ENCODE results near the gene RAPSN.

RAPSN gene

DNA sequence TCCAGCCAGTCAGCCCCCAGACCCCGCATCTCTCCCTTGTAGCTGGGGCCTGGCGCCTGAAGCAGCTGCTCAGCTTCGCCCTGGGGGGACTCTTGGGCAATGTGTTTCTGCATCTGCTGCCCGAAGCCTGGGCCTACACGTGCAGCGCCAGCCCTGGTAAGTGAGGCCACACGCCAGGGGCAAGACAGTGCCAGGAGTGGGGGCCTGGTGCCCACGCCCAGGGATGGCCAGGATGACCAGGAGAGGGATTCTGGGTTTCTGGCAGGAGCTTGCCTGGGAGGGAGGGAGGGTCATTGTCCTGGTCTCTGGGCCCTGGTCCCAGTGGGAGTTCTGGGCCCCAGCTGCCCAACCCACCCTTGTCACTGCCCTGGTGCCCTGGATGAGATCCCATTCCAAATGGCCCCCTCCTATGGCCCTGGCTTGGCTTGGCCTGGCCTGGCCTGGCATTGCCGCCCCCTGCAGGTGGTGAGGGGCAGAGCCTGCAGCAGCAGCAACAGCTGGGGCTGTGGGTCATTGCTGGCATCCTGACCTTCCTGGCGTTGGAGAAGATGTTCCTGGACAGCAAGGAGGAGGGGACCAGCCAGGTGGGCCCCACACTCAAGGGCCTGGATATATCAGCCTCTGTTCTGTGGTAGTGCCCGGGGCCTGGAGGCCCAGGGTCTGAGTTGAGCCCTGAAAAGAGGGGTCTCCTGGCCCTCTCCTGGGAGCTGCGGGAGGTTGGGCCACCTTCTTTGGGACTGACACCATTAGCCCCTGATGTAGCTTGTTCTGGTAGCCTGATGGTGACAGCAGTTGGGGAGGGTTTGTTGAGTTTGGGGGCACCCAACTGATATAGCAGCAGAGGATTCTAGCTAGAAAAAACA is 36.8 kb downstream of the RAPSN start:
- TF ChIP-seq EZH2 (IDR thresholded peaks at IDR 0.05) (no peak), POLR2AphosphoS5 (IDR thresholded peaks at IDR 0.05; ENCODE audit: borderline replicate concordance, low read depth, low read length) (no peak), FOXP2 (optimal IDR thresholded peaks at IDR 0.05; ENCODE audit: control extremely low read depth, extremely low read length, insufficient read depth) (no peak)
- Histone ChIP-seq H3K9ac (ENCODE audit: insufficient read length) (no peak overlapping the region), H3K36me3 (ENCODE audit: insufficient read depth, low read length) (no peaks in the 10 kb centered on the region), H3K4me3 (no peak overlapping the region), H3K9me3 (ENCODE audit: low read depth, low read length) (no peaks in the 10 kb centered on the region), H3K27ac (no peak overlapping the region)
- no peak for DNase-seq (ENCODE audit: low read depth, low spot score)

DNA sequence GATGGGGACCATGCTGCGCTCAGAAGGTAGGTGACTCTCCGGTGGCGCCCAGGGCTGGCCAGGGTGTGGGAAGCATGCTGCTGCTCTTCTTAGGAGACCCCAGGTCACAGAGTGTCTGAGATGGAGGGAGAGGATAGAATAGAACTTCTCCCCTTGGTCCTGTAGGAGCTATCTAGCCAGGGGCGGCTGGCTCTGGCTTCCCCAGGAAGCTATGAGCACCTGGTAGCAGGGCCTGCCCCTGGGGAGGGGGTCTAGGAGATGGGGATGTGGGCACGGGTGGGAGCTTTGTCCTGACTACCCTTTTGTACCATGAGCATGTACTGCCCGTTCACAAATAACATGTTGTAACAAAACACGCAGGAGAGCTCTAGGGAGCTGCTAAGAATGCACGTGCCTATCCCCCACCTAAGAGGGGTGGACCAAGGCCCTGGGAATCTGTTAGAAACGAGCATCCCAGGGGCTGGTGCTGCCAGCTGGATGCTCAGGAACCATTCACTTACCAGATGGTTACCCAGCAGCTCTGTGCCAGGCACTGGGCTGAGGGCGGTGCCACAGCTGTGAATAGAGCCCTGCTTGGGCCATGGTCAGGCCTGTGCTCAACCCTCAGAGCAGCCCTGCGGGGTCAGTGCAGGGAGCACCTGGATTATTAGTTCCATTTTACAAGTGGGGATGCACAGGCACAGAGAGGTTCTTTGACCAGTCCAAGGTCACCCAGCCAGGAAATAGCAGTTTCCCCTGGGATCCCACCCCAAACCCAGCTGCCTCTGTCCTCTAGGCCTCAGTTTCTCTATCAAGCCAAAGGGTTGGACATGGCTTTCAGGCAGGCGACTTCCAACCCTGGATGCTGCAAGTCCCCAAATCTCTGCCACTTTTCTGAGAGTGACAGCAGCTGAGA is 38.3 kb downstream of the RAPSN start:
- Histone ChIP-seq H3K27ac (no peak overlapping the region), H3K9ac (ENCODE audit: insufficient read length) (no peak overlapping the region), H3K9me3 (ENCODE audit: low read depth, low read length) (no peaks in the 10 kb centered on the region), H3K36me3 (ENCODE audit: insufficient read depth, low read length) (no peaks in the 10 kb centered on the region), H3K4me3 (no peak overlapping the region)
- DNase-seq (ENCODE audit: low read depth, low spot score) = no peak
- TF ChIP-seq FOXP2 (optimal IDR thresholded peaks at IDR 0.05; ENCODE audit: control extremely low read depth, extremely low read length, insufficient read depth) (no peak), POLR2AphosphoS5 (IDR thresholded peaks at IDR 0.05; ENCODE audit: borderline replicate concordance, low read depth, low read length) (no peak), EZH2 (IDR thresholded peaks at IDR 0.05) (no peak)

DNA sequence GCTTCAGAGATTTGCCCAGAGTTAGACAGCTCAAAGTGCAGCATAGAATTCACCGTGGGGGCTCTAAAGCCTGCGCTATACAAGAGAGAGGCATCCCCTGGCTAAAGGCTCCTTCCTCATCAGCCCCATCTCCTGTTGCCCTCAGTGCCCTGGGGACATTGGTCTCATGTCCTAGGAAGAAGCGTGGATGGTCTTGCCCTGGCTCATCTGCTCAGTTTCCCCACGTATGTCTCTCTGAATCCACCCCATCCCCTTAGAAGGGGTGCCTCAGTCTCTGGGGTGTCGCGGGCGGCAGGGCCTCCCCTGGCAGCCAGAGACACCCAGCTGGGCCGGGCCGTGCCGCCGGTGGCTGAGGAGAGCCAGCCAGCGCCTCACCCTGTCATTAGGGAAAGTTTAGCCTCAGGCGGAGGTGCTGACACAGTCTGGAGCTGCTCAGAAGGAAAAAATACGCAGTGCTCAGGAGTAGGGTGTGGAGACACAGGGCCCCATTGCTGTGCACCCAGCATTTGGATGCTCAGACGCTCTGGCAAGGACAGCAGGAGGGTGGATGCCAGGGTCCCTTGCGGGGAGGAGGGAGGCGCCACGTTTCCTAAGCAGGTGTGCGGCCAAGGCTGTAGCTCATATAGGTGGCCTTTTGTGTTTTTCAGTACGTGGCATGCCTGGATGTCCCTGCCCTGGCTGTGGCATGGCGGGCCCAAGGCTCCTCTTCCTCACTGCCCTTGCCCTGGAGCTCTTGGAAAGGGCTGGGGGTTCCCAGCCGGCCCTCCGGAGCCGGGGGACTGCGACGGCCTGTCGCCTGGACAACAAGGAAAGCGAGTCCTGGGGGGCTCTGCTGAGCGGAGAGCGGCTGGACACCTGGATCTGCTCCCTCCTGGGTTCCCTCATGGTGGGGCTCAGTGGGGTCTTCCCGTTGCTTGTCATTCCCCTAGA is 39.2 kb downstream of the RAPSN start:
- peak overlapping the region; percentile 74 for H3K4me3 ChIP-seq
- no peaks in the 10 kb centered on the region for H3K9me3 ChIP-seq (ENCODE audit: low read depth, low read length)
- TF ChIP-seq EZH2 (IDR thresholded peaks at IDR 0.05) (no peak), POLR2AphosphoS5 (IDR thresholded peaks at IDR 0.05; ENCODE audit: borderline replicate concordance, low read depth, low read length) (no peak), FOXP2 (optimal IDR thresholded peaks at IDR 0.05; ENCODE audit: control extremely low read depth, extremely low read length, insufficient read depth) (no peak)
- H3K36me3 ChIP-seq (ENCODE audit: insufficient read depth, low read length) = no peaks in the 10 kb centered on the region
- peak overlapping the region; percentile 75 for H3K9ac ChIP-seq (ENCODE audit: insufficient read length)
- H3K27ac ChIP-seq = no peak overlapping the region
- DNase-seq (ENCODE audit: low read depth, low spot score) = no peak

DNA sequence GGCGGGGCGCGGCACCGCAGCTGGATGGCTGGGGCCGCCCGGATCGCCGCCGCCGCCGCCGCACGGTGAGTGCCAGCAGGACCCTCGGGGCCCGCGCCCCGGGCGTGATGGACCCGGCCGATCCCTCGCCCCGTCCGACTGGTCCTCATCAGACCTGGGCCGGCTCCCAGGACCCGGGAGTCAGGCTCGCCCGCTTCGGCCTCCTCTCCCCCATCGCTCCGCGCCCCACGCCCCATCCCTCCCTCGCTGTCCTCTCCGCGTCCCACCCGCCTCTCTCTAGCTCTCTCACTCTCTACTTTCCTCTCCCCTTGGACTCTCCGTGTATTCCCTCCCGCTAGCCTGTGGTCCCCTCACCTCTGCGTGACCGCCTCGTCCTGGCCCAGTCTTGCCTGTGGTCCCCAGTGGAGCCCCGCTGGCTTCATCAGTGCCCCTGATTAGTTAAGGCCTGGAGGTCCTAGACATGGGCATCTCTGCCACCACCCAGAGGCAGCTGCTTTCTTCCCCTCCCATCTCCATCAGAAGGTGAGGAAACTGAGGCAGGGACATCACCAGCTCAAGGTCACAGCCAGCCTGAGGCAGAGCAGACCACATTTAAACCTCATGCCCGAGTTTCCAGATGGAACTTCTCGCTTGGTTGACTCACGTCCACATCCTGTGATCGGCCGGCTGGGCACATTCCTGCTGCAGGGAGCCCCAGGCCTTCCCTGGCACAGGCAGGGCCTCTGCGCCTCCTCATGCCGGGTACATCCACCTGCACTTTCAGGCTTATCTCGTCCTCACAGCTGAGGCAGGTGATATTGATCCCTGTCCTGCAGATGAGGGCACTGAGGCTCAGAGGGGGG is 40.1 kb downstream of the RAPSN start:
- Histone ChIP-seq H3K9me3 (ENCODE audit: low read depth, low read length) (no peaks in the 10 kb centered on the region), H3K9ac (ENCODE audit: insufficient read length) (peak overlapping the region; percentile 75), H3K27ac (no peak overlapping the region), H3K36me3 (ENCODE audit: insufficient read depth, low read length) (no peaks in the 10 kb centered on the region), H3K4me3 (peak overlapping the region; percentile 74)
- DNase-seq (ENCODE audit: low read depth, low spot score) = no peak
- TF ChIP-seq FOXP2 (optimal IDR thresholded peaks at IDR 0.05; ENCODE audit: control extremely low read depth, extremely low read length, insufficient read depth) (no peak), POLR2AphosphoS5 (IDR thresholded peaks at IDR 0.05; ENCODE audit: borderline replicate concordance, low read depth, low read length) (no peak), EZH2 (IDR thresholded peaks at IDR 0.05) (no peak)

DNA sequence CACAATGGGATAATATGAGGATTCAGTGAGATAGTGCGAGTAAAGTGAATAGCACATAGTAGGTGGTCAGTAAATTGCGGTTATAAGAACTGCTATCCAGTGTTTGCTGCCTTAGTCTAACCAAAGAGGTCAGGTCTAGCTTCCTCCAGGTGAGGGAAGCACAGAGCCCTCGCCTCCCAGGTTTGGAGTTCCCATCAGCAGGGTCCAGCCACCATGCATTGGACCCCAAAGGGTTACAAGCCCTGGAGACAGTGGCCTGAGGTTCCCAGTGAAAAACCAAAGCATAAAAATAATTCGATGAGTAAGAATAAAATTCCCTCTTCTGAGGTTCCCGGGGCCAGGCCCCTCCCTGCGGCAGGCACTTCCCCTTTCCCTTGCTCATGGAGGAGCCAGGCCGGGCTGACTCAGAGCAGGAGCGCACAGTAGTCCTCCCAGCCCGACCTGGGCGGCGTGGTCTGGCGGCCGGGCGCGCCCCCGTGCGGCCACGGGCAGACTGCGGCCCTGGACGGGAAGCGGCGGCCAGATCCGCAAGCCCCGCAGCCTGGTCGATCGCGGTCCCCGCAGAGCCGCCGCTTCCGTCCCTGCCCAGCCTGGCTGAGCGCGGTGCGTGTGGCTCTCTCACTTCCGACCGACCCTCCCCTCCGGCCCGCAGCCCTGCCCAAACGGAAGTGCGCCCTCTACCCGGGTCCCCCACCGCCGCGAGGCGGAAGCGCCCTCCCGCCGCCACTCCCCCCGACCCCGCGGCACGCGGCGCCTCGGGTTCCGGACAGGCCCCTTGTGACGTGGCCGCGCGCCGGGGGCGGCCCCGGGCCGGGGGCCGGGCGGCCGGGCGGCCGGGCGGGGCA is 41.0 kb downstream of the RAPSN start, which contains the start of gene SLC39A13:
SLC39A13 (plus strand) TSS at position 845 of the 845 bp plus-strand sequence. CDS start 1,505 bp downstream, outside the sequence.
- Histone ChIP-seq H3K9ac (ENCODE audit: insufficient read length) (peak within 1 kb of the TSS; percentile 78), H3K27ac (peak within 1 kb of the TSS; percentile 73), H3K9me3 (ENCODE audit: low read depth, low read length) (no peaks in the 10 kb centered on the region), H3K36me3 (ENCODE audit: insufficient read depth, low read length) (no peaks in the 10 kb centered on the region), H3K4me3 (peak within 1 kb of the TSS; percentile 97)
- no peak for TF ChIP-seq EZH2 (IDR thresholded peaks at IDR 0.05)
- TF ChIP-seq POLR2AphosphoS5 (IDR thresholded peaks at IDR 0.05; ENCODE audit: borderline replicate concordance, low read depth, low read length) = peak; percentile 87
- DNase-seq (ENCODE audit: low read depth, low spot score) = peak; percentile 28

DNA sequence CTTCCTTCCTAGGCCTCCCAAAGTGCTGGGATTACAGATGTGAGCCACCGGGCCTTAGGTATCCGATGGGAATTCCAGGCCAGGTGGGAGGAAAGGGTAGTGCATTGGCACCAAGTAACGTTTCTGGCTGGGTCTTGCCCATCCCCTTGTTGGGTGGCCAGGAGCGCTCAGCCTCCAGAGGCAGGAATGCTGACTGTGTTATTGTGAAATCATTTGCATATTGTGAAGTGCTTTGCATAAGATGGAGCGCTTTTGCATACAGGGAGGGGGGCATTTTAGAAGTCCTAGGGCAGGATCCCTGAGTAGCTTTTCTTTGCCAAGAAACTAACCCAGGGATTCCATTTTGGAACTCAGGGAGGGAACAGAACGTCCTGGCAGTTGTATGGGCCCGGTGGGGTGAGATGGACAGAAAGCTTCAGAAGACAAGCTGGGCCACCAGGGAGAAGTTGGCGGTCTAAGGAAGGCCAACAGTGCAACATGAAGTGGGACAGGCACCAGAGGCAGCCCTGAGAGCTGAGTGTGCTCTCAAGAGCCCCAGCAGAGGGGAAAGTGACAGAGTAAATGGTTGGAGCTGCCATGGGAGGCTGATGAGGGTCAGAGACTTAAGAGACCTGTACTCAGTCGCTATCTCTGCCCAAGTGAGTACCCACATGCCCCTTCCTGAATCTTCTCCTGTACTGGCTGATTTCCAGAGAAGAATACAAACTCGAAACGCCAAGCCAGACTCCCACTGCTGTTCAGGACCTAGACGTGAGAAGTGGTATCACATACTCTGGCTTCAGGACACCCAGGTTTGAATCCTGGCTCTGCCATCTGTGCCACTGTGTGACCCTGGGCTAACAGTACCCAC is 41.8 kb downstream of the RAPSN start:
- peak overlapping the region; percentile 73 for H3K27ac ChIP-seq
- H3K9me3 ChIP-seq (ENCODE audit: low read depth, low read length) = no peaks in the 10 kb centered on the region
- H3K36me3 ChIP-seq (ENCODE audit: insufficient read depth, low read length) = no peaks in the 10 kb centered on the region
- TF ChIP-seq FOXP2 (optimal IDR thresholded peaks at IDR 0.05; ENCODE audit: control extremely low read depth, extremely low read length, insufficient read depth) (no peak), EZH2 (IDR thresholded peaks at IDR 0.05) (no peak), POLR2AphosphoS5 (IDR thresholded peaks at IDR 0.05; ENCODE audit: borderline replicate concordance, low read depth, low read length) (no peak; the same call in 1 of the 2 replicates)
- H3K9ac ChIP-seq (ENCODE audit: insufficient read length) = peak overlapping the region; percentile 78
- no peak for DNase-seq (ENCODE audit: low read depth, low spot score)
- peak overlapping the region; percentile 97 for H3K4me3 ChIP-seq
